Thymus (tissue), 11 donors: Measurements from ENCODE around the gene NKTR. TPM values are rescaled to one million over a fixed set of nuclear protein-coding genes. Genes with fewer than 3 reads are reported as not detected.

Source experiments
- DNase-seq, 9 donors: peaks; one replicate each; pipeline ENCODE4 v3.0.0-alpha.2; 2013; ENCODE audit warnings: low spot score in 9 of 9, low read depth in 6 of 9, missing footprints in 1 of 9
- H3K27ac ChIP-seq, 2 donors: one replicate each; pipeline ENCODE4 v1.5.1; 2013; ENCODE audit warnings: control low read depth in 1 of 2, low read depth in 1 of 2, low read length in 1 of 2, mild to moderate bottlenecking in 1 of 2, moderate library complexity in 1 of 2
- H3K27me3 ChIP-seq, 2 donors: one replicate each; pipeline ENCODE4 v1.5.1; 2013; ENCODE audit warnings: low read length in 1 of 2; ENCODE audit not compliant: control insufficient read depth in 2 of 2, insufficient read depth in 1 of 2
- H3K36me3 ChIP-seq, 2 donors: one replicate each; pipeline ENCODE4 v1.5.1; 2013; ENCODE audit warnings: low read length in 1 of 2, mild to moderate bottlenecking in 1 of 2, moderate library complexity in 1 of 2; ENCODE audit not compliant: control insufficient read depth in 2 of 2, insufficient read depth in 2 of 2
- H3K4me1 ChIP-seq, 2 donors: one replicate each; pipeline ENCODE4 v1.5.1; 2013; ENCODE audit warnings: low read length in 2 of 2; ENCODE audit not compliant: control insufficient read depth in 2 of 2, insufficient read depth in 2 of 2
- H3K4me3 ChIP-seq, 2 donors: one replicate each; pipeline ENCODE4 v1.5.1; 2013; ENCODE audit warnings: low read length in 2 of 2, control low read depth in 1 of 2, mild to moderate bottlenecking in 1 of 2
- H3K9me3 ChIP-seq, 2 donors: one replicate each; pipeline ENCODE4 v1.5.1; 2013; ENCODE audit warnings: low read length in 1 of 2, mild to moderate bottlenecking in 1 of 2; ENCODE audit not compliant: control insufficient read depth in 2 of 2, insufficient read depth in 1 of 2
- WGBS: extraction: QIAGEN DNeasy Blood & Tissue Kit; methylation state at CpG from one replicate; pipeline ENCODE4 v1.1.7; 2013; 5-methylcytosine and 5-hydroxymethylcytosine counted together
- polyA plus RNA-seq: library from polyadenylated mRNA; stranded (reverse); fragments of 200-250 nt; gene quantifications from one replicate; pipeline ENCODE4 v1.2.3, GENCODE V29; 2013
- total RNA-seq: library from RNA; stranded (reverse); fragments of 120-200 nt; gene quantifications from one replicate; pipeline ENCODE4 v1.2.4, GENCODE V29; 2013
- donor health status: healthy.

NKTR gene
- total and polyA plus RNA-seq, 2 donors: 32.1 to 52.9 TPM

GRCh38 chr3:42661593-42662022 is 61.1 kb downstream of the NKTR start:
- DNase-seq: no peak
- WGBS: 99% methylated on average over 5 of the region's 5 CpGs

GRCh38 chr3:42662037-42662812 is 61.7 kb downstream of the NKTR start:
- Histone ChIP-seq H3K27me3 (no peaks in the 10 kb centered on the region), H3K9me3 (no peaks in the 10 kb centered on the region), H3K36me3 (no peaks in the 10 kb centered on the region), H3K4me3 (no peak overlapping the region), H3K4me1 (no peaks in the 10 kb centered on the region), H3K27ac (no peak overlapping the region)
- 98% methylated on average over 7 of the region's 7 CpGs for WGBS
- no peak for DNase-seq

More at GRCh38 chr3:42661593-42662022, 61.1 kb downstream of the NKTR start:
- H3K4me3 ChIP-seq: no peak overlapping the region
- H3K4me1 ChIP-seq: no peaks in the 10 kb centered on the region
- H3K9me3 ChIP-seq: no peaks in the 10 kb centered on the region
- no peaks in the 10 kb centered on the region for H3K27me3 ChIP-seq
- no peaks in the 10 kb centered on the region for H3K36me3 ChIP-seq
- H3K27ac ChIP-seq: no peak overlapping the region

- H3K27me3 ChIP-seq: no peaks in the 10 kb centered on the region
- H3K36me3 ChIP-seq: no peaks in the 10 kb centered on the region
- H3K9me3 ChIP-seq: no peaks in the 10 kb centered on the region
- H3K27ac ChIP-seq: no peak overlapping the region
- DNase-seq: no peak
- no peak overlapping the region for H3K4me3 ChIP-seq
- 95% methylated on average over 12 of the region's 12 CpGs for WGBS
- H3K4me1 ChIP-seq: no peaks in the 10 kb centered on the region
Measured at GRCh38 chr3:42662813-42663535, 62.5 kb downstream of the NKTR start.

- H3K27ac ChIP-seq: no peak overlapping the region
- no peaks in the 10 kb centered on the region for H3K27me3 ChIP-seq
- H3K4me3 ChIP-seq: no peak overlapping the region
- no peaks in the 10 kb centered on the region for H3K36me3 ChIP-seq
- DNase-seq: no peak
- no peaks in the 10 kb centered on the region for H3K4me1 ChIP-seq
- no peaks in the 10 kb centered on the region for H3K9me3 ChIP-seq
- 93% methylated on average over 38 of the region's 38 CpGs for WGBS
Measured at GRCh38 chr3:42663581-42664437, 63.3 kb downstream of the NKTR start.

- Histone ChIP-seq H3K4me1 (no peaks in the 10 kb centered on the region), H3K36me3 (no peaks in the 10 kb centered on the region), H3K27ac (no peak overlapping the region), H3K9me3 (no peaks in the 10 kb centered on the region), H3K27me3 (no peaks in the 10 kb centered on the region), H3K4me3 (no peak overlapping the region)
- no peak for DNase-seq
- 98% methylated on average over 19 of the region's 19 CpGs for WGBS
Measured at GRCh38 chr3:42664438-42664803, 63.9 kb downstream of the NKTR start.

- Histone ChIP-seq H3K4me3 (no peak overlapping the region), H3K4me1 (no peaks in the 10 kb centered on the region), H3K36me3 (no peaks in the 10 kb centered on the region), H3K27me3 (no peaks in the 10 kb centered on the region), H3K9me3 (no peaks in the 10 kb centered on the region), H3K27ac (no peak overlapping the region)
- DNase-seq: no peak
- WGBS: 91% methylated on average over 15 of the region's 15 CpGs
Measured at GRCh38 chr3:42665050-42665878, 64.8 kb downstream of the NKTR start.

- no peak for DNase-seq
Measured at GRCh38 chr3:42666022-42666421, 65.5 kb downstream of the NKTR start.

GRCh38 chr3:42666577-42666998 is 66.1 kb downstream of the NKTR start:
- Histone ChIP-seq H3K4me1 (no peaks in the 10 kb centered on the region), H3K4me3 (no peak overlapping the region), H3K36me3 (no peaks in the 10 kb centered on the region), H3K27me3 (no peaks in the 10 kb centered on the region), H3K9me3 (no peaks in the 10 kb centered on the region), H3K27ac (no peak overlapping the region)
- 94% methylated on average over 4 of the region's 4 CpGs for WGBS
- DNase-seq: no peak

More at GRCh38 chr3:42666022-42666421, 65.5 kb downstream of the NKTR start:
- H3K4me1 ChIP-seq: no peaks in the 10 kb centered on the region
- no peak overlapping the region for H3K27ac ChIP-seq
- no peaks in the 10 kb centered on the region for H3K27me3 ChIP-seq
- 96% methylated on average over 8 of the region's 8 CpGs for WGBS
- H3K36me3 ChIP-seq: no peaks in the 10 kb centered on the region
- no peaks in the 10 kb centered on the region for H3K9me3 ChIP-seq
- H3K4me3 ChIP-seq: no peak overlapping the region
